Lung (tissue), 12 donors: ENCODE measurements around the gene DNAH9. TPM values are rescaled to one million over a fixed set of nuclear protein-coding genes. Genes with fewer than 3 reads are reported as not detected.

Experiments
- ATAC-seq: fragments of 200-7000 bp; cut with Tn5 transposase; one replicate; pipeline ENCODE4 v1.9.1; 2020; ENCODE audit warnings: moderate number of reproducible peaks; ENCODE audit not compliant: insufficient read depth, low FRiP score
- DNase-seq, 3 donors: peaks; one replicate each; pipeline ENCODE4 v3.0.0-alpha.2; 2013 to 2017
- H3K27ac ChIP-seq, 2 donors: one replicate each; pipeline ENCODE4 v1.5.1; 2013; ENCODE audit warnings: mild to moderate bottlenecking in 2 of 2, moderate library complexity in 2 of 2, control low read depth in 1 of 2, inconsistent platforms in 1 of 2, low read depth in 1 of 2, low read length in 1 of 2
- H3K27me3 ChIP-seq, 3 donors: one replicate each; pipeline ENCODE4 v1.5.1; 2013; ENCODE audit warnings: low read length in 2 of 3; ENCODE audit not compliant: control insufficient read depth in 3 of 3, insufficient read depth in 3 of 3
- H3K36me3 ChIP-seq, 4 donors: one replicate each; pipeline ENCODE4 v1.5.1; 2013; ENCODE audit warnings: low read length in 4 of 4, mild to moderate bottlenecking in 1 of 4, moderate library complexity in 1 of 4; ENCODE audit not compliant: control insufficient read depth in 4 of 4, insufficient read depth in 4 of 4
- H3K4me1 ChIP-seq, 5 donors: one replicate each; pipeline ENCODE4 v1.5.1; 2013; ENCODE audit warnings: low read length in 5 of 5, mild to moderate bottlenecking in 2 of 5, moderate library complexity in 1 of 5; ENCODE audit not compliant: control insufficient read depth in 5 of 5, insufficient read depth in 5 of 5
- H3K4me3 ChIP-seq: one replicate; pipeline ENCODE4 v1.5.1; 2013; ENCODE audit warnings: mild to moderate bottlenecking, control low read depth, moderate library complexity
- H3K9ac ChIP-seq, 2 donors: one replicate each; pipeline ENCODE4 v1.5.1; 2013; ENCODE audit warnings: low read length in 2 of 2, control low read depth in 1 of 2; ENCODE audit not compliant: insufficient read depth in 1 of 2
- H3K9me3 ChIP-seq, 4 donors: one replicate each; pipeline ENCODE4 v1.5.1; 2013; ENCODE audit warnings: low read length in 3 of 4, mild to moderate bottlenecking in 1 of 4, moderate library complexity in 1 of 4; ENCODE audit not compliant: control insufficient read depth in 4 of 4, insufficient read depth in 3 of 4
- whole genome bisulfite sequencing, 2 donors: extraction: QIAGEN DNeasy Blood & Tissue Kit; methylation state at CpG; one replicate each; pipeline ENCODE4 v1.1.7; 2013; 5-methylcytosine and 5-hydroxymethylcytosine counted together
- polyA plus RNA-seq, 2 donors: library from polyadenylated mRNA; stranded (reverse); fragments of 200-250 nt; gene quantifications; one replicate each; pipeline ENCODE4 v1.2.1, GENCODE V29; 2013
- total RNA-seq, 2 donors: library from RNA; depleted of rRNA in 1 of 2; stranded (reverse); fragments of >200 nt in 1 of 2; gene quantifications; one replicate each; pipeline ENCODE4 v1.2.1, GENCODE V29; 2014 to 2021
- TF ChIP-seq, protein P1 (sequence below): IDR thresholded peaks from 2 replicates; pipeline ENCODE4 v1.5.1; 2012; ENCODE audit warnings: mild to moderate bottlenecking; ENCODE audit errors: control extremely low read depth, extremely low read depth
- donor health status: control.
- donor health status: control.
- donor health status: Bipolar disorder and iron deficiency.
- donor health status: healthy.
- donor health status: DM: yes; HTN: yes; CAD: no.

DNAH9 gene
- total and polyA plus RNA-seq, 4 donors: 4.0 to 36.1 (median 20.9) TPM

DNA sequence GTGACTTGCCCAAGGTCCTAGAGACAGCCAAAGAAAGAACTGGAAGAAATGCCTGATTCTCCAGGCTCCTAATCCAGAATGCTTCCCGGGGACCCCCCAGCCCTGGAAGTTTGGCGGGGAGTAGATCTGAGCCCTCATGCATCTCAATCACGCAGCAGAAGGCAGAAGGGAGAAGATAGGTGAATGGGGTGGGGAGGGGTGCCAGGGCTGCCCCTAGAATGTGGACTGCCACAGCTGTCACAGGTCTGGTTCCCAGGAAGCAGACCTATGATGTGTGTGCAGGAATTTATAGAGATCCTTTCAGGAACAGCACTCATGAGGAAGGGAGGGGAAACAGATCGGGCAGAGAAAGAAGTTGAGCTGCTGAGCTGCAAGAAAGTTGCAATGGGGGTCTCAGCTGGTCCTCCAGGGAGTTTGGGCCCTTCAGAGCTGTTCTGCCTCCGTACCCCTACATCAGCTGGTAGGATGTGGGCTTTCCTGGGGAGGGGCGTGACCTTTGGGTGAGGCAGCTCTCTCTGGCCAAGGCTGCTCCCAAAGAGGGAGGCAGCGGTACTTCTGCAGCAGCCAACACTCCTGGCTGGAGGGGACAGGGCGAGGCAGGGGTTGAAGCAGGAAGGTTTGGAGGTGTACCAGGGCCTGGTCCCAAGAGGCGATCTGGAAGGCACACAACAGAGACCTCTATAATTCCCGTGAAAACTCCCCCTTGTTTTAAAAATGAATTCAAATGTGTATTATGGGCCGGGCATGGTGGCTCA is 43.4 kb downstream of the DNAH9 start:
- Histone ChIP-seq H3K27ac (no peak overlapping the region), H3K9me3 (no peaks in the 10 kb centered on the region), H3K36me3 (no peaks in the 10 kb centered on the region), H3K27me3 (peaks cover 0 to 2% (median 0%) of the 10 kb centered on the region in 3 donors), H3K9ac (no peak overlapping the region), H3K4me1 (peaks cover 0 to 3% (median 0%) of the 10 kb centered on the region in 5 donors), H3K4me3 (no peak overlapping the region)
- no peak for ATAC-seq
- TF ChIP-seq, protein P1, sequence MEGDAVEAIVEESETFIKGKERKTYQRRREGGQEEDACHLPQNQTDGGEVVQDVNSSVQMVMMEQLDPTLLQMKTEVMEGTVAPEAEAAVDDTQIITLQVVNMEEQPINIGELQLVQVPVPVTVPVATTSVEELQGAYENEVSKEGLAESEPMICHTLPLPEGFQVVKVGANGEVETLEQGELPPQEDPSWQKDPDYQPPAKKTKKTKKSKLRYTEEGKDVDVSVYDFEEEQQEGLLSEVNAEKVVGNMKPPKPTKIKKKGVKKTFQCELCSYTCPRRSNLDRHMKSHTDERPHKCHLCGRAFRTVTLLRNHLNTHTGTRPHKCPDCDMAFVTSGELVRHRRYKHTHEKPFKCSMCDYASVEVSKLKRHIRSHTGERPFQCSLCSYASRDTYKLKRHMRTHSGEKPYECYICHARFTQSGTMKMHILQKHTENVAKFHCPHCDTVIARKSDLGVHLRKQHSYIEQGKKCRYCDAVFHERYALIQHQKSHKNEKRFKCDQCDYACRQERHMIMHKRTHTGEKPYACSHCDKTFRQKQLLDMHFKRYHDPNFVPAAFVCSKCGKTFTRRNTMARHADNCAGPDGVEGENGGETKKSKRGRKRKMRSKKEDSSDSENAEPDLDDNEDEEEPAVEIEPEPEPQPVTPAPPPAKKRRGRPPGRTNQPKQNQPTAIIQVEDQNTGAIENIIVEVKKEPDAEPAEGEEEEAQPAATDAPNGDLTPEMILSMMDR: no peak
- 86 to 87% methylated on average over 11 of the region's 11 CpGs for WGBS, 2 donors
- no peak for DNase-seq

DNA sequence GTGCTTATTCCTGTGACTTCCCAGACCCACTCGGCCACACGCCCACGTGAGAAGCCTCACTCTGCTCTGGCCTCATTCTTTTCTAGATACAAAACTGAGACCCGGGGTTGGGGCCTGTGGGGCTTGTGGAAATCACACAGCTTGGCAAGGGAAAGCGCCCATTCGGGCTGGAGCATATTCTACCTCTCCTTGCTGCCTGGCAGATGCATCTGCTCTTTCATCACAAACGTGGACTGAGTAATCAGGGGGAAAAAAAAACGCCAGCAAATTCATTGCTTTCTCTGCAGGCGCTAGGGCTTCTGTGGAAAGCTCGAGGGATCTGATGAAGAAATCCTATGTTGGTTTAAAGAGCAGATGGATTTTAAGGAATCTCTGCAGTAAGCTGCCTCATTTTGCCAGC is 44.4 kb downstream of the DNAH9 start:
- H3K4me1 ChIP-seq: peaks cover 0 to 3% (median 0%) of the 10 kb centered on the region in 5 donors
- no peak for ATAC-seq
- no peak overlapping the region for H3K9ac ChIP-seq
- TF ChIP-seq, protein P1: no peak
- H3K9me3 ChIP-seq: no peaks in the 10 kb centered on the region
- no peak overlapping the region for H3K27ac ChIP-seq
- no peaks in the 10 kb centered on the region for H3K36me3 ChIP-seq
- H3K4me3 ChIP-seq: no peak overlapping the region
- WGBS, 2 donors: 68 to 84% methylated on average over 10 of the region's 10 CpGs
- H3K27me3 ChIP-seq: peaks cover 0 to 2% (median 0%) of the 10 kb centered on the region in 3 donors
- DNase-seq: peak in 2 of 3 donors; percentile 0 to 4

DNA sequence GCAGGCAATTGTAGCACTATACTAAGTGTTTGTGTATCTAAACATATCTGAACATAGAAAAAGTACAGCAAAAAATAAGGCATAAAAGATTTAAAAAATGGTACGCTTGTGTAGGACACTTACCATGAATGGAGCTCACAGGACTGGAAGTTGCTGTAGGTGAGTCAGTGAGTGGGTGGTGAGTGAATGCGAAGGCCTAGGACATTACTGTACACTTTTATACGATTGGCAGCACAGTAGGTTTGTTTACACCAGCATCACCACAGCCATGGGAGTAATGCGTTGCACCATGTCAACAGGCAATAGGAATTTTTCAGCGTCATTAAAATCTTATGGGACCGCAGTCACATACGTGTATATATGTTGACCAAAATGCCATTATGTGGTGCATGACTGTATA is 45.6 kb downstream of the DNAH9 start:
- H3K36me3 ChIP-seq: no peaks in the 10 kb centered on the region
- no peak overlapping the region for H3K4me3 ChIP-seq
- H3K9me3 ChIP-seq: no peaks in the 10 kb centered on the region
- TF ChIP-seq, protein P1: no peak
- WGBS, 2 donors: 82 to 84% methylated on average over 7 of the region's 7 CpGs
- DNase-seq (no peak), ATAC-seq (no peak)
- H3K27me3 ChIP-seq: peaks cover 0 to 2% (median 0%) of the 10 kb centered on the region in 3 donors
- peaks cover 0 to 3% (median 0%) of the 10 kb centered on the region in 5 donors for H3K4me1 ChIP-seq
- H3K27ac ChIP-seq: no peak overlapping the region
- H3K9ac ChIP-seq: no peak overlapping the region
